MG63 (cell line): ENCODE results near the gene ARPC2. TPM values are rescaled to one million over a fixed set of nuclear protein-coding genes. Genes with fewer than 3 reads are reported as not detected.
A peak's percentile ranks its signal among the peaks of the same experiment; 100 is the strongest.

Experiments
- DNase-seq: peaks from one replicate; pipeline ENCODE4 v3.0.0-alpha.2; 2020
- H3K27me3 ChIP-seq: fragments of 250-450 bp; sonication (Bioruptor Pico); 2 replicates; pipeline ENCODE4 v1.5.1; 2020; ENCODE audit warnings: mild to moderate bottlenecking, moderate library complexity
- H3K36me3 ChIP-seq: fragments of 250-450 bp; sonication (Bioruptor Pico); 2 replicates; pipeline ENCODE4 v1.5.1; 2020; ENCODE audit warnings: mild to moderate bottlenecking, moderate library complexity
- H3K4me3 ChIP-seq: fragments of 250-450 bp; sonication (Bioruptor Pico); 2 replicates; pipeline ENCODE4 v1.5.1; 2020; ENCODE audit warnings: mild to moderate bottlenecking, moderate library complexity
- H3K9me3 ChIP-seq: fragments of 250-450 bp; sonication (Bioruptor Pico); 2 replicates; pipeline ENCODE4 v1.5.1; 2020; ENCODE audit warnings: mild to moderate bottlenecking, moderate library complexity
- total RNA-seq: library from RNA; depleted of rRNA; stranded (reverse); fragments of >200 nt; shearing (Covaris generic); gene quantifications from 2 replicates; pipeline ENCODE4 v1.2.3, GENCODE V29; 2014; ENCODE audit warnings: low replicate concordance

The ARPC2 gene
- total RNA-seq, 1 experiment from 2014 or later, result 505 TPM

DNA sequence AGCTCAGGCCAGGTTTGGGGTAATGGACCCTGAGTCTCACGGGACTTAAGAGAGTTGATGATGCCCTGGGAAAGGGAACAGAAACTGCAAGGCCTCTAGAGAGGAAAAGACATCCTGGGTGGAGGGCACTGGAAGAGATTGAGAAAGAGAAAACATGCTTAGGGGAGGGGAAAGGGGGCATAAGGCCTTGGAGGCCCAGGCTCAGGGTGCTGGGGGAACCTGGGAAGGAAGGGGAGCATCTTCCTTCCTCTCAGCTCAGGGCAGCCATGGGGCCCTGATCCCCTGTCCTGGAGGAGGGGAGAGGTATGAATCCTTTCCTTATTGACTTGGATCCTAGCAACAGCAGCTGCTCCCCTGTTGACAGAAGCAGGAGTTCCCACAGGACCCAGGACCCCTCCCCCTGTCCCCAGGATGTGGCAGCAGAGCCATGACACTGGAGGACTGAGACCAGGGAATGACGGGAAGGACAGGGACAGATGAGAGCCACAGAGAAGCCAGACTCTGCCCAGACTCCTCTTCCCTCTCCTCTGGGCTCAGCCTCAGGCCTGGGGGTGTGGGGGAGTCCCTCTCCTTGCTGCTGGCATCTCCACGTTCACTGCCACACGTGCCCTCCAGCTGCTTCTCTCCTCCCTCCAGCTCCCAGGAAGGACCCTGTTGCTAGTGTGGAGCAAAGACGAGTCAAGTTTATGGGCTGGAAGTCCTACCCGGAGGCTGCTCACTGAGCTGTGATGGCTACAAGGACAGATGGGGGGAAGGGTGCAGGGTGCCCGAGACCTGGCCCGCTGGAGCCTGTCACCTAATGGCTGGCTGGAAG, 44.6 kb downstream of the ARPC2 start:
- Histone ChIP-seq H3K4me3 (no peak overlapping the region), H3K27me3 (no peaks in the 10 kb centered on the region), H3K36me3 (peaks cover 19% of the 10 kb centered on the region), H3K9me3 (no peaks in the 10 kb centered on the region)
- DNase-seq, result no peak

- no peaks in the 10 kb centered on the region for H3K27me3 ChIP-seq
- DNase-seq, result no peak
- peaks cover 25% of the 10 kb centered on the region for H3K36me3 ChIP-seq
- no peaks in the 10 kb centered on the region for H3K9me3 ChIP-seq
- H3K4me3 ChIP-seq, result no peak overlapping the region
Measured at GRCh38 chr2:218262237-218262600, 45.2 kb downstream of the ARPC2 start.

DNA sequence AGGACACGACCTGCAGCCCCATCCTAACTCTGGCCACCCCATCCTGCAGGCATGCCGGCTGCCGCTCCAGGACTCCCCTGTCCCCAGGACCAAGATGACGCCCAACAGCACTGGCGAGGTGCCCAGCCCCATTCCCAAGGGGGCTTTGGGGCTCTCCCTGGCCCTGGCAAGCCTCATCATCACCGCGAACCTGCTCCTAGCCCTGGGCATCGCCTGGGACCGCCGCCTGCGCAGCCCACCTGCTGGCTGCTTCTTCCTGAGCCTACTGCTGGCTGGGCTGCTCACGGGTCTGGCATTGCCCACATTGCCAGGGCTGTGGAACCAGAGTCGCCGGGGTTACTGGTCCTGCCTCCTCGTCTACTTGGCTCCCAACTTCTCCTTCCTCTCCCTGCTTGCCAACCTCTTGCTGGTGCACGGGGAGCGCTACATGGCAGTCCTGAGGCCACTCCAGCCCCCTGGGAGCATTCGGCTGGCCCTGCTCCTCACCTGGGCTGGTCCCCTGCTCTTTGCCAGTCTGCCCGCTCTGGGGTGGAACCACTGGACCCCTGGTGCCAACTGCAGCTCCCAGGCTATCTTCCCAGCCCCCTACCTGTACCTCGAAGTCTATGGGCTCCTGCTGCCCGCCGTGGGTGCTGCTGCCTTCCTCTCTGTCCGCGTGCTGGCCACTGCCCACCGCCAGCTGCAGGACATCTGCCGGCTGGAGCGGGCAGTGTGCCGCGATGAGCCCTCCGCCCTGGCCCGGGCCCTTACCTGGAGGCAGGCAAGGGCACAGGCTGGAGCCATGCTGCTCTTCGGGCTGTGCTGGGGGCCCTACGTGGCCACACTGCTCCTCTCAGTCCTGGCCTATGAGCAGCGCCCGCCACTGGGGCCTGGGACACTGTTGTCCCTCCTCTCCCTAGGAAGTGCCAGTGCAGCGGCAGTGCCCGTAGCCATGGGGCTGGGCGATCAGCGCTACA, 45.9 kb downstream of the ARPC2 start:
- Histone ChIP-seq H3K27me3 (no peaks in the 10 kb centered on the region), H3K9me3 (no peaks in the 10 kb centered on the region), H3K36me3 (peaks cover 30% of the 10 kb centered on the region), H3K4me3 (no peak overlapping the region)
- DNase-seq, result no peak

DNA sequence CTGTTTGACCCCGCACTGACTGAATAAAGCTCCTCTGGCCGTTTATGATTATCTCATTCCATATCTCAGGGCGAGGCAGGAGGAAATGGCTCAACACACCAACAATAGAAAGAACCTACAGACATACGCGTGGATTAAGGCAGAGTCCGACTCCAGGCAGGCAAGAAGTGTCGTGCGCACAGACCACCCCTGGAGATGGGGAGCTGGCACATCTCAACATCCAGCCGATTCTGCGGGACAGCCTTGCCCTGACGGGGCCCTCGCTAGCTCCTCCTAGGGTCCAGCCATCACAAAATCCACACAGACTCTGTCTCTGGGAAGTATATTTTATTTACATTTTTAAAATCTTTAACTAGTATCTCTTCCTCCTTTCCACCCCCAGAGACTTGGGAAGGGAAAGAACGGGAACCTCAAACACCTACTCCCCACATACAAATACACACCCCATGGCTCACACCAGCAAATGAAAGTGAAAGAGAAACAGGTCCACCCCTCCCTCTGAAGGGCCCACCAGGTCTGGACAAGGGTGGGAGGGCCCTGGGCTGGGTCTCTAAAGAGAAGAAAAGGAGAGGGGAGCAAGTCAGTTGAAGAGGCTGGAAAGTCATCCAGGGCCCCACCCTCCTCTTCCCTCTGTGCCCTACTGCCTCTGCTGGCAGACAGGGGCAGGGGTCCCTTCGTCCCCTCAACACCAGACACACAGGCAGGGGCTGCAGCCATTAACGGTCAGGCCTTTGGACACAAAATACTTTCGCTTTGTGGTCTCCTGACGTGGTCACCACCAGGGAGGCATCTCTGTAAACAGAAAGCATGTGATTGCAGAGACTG, 47.0 kb downstream of the ARPC2 start:
- Histone ChIP-seq H3K9me3 (no peaks in the 10 kb centered on the region), H3K4me3 (no peak overlapping the region), H3K36me3 (peaks cover 37% of the 10 kb centered on the region), H3K27me3 (no peaks in the 10 kb centered on the region)
- no peak for DNase-seq

DNA sequence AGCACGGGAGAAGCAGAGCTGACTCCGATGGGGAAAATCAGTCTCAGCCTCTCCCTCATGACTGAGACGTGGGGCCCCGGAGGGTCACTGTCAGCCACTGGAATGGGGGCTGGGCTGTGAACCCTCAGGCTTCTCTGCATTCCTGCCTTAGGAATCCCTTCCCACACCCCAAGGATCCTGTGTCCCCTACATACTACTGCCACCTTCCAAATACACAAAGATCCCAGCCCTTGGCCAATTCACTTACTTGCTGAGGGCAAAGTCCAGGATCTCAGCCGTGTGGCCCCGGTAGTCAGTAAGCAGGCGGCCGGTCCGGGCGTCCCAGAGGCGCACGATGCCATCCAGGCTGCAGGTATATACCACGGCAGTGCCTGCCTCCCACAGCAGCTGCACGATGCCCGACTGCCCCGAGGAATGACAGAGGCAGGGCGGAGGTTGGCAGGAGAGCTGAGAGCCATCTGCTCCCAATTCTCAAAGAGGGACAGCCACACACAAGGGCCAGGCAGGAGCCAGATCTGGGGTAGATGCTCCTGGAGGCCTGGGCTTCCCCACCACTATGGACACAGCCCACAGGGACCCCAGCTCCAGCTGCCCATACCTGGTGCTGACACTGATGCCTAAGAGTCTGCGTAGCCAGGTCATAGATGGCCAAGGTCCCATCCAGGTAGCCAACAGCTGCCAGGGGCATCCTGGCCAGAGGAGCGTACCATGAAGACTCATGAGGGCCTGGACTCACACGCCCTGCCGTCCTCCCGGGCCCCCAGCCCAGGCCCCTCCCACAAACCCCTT, 48.0 kb downstream of the ARPC2 start:
- DNase-seq, result no peak
- Histone ChIP-seq H3K4me3 (no peak overlapping the region), H3K36me3 (peaks cover 39% of the 10 kb centered on the region), H3K27me3 (no peaks in the 10 kb centered on the region), H3K9me3 (no peaks in the 10 kb centered on the region)

- H3K27me3 ChIP-seq, result no peaks in the 10 kb centered on the region
- H3K36me3 ChIP-seq, result peaks cover 39% of the 10 kb centered on the region
- no peak for DNase-seq
- H3K9me3 ChIP-seq, result no peaks in the 10 kb centered on the region
- no peak overlapping the region for H3K4me3 ChIP-seq
Measured at GRCh38 chr2:218265626-218266025, 48.6 kb downstream of the ARPC2 start.

DNA sequence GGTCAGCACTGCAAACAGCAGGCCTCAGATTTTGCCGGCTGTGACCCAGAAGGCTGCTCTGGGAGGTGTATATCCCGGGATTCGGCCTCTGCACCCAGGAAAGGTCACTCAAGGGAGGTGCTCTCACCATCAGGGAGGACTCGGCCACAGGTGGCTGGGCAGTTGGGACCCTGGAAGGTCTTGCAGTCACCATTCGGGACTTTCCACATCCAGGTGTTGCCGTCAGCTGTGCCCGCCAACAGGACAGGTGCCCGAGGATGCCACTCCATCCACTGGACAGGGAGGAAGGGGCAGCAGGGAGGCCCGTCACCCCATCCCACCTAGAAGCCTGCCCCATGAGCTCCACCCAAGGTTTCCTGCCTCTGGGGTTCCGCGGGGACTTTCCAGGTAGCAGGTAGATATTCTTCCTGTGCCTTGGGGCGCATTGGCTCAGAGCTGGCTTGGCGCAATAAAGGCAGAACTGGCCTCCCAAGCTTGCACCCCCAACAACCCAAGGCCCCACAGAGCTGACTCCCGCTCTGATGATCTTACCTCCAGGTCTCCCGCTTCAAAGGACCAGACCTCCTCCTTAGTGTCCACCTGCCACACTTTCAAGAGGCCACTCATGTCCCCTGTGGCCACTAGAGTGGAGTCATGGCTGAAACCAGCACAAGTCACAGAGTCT, 49.5 kb downstream of the ARPC2 start:
- Histone ChIP-seq H3K4me3 (no peak overlapping the region), H3K36me3 (peaks cover 39% of the 10 kb centered on the region), H3K9me3 (no peaks in the 10 kb centered on the region), H3K27me3 (no peaks in the 10 kb centered on the region)
- no peak for DNase-seq

GRCh38 chr2:218267259-218267658, 50.3 kb downstream of the ARPC2 start:
- no peaks in the 10 kb centered on the region for H3K9me3 ChIP-seq
- no peak for DNase-seq

DNA sequence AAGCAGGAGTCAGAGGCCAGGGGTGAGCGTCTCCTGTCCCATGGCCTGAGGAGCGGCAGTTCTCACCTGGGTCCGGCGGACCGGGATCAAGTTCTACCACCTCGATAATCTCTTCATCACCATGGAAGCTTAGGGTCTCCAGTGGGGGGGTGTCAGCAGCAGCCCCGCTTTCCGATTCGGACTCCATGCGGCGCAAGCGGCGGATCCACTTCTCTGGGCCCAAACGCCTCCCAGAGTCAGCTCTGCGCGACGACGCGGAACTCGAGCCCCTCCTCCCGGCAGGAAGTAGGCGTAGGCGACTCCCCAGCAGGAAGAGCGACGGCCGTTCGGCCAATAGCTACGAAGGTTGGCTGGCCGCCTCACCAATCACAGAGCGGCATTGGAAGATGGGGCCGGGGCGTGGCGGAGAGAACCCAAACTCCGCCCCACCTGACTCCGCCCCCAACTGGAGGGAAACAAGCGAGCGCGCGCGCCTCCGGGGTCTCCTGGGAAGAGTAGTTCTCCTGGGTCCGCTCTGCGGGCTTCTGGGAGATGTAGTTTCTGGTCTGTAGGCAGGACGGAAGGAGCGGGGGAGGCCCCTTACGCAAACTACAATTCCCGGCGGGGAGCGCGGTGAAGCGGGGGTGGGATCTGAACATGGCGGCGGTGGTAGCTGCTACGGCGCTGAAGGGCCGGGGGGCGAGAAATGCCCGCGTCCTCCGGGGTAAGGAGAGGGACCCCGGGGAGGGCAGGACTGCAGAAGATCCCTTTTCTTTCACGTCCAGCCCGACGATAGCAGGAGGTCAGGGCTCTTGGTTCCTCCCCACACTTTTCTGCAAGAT, 53.1 kb downstream of the ARPC2 start, which contains the start of the genes AAMP and PNKD:
AAMP (minus strand) TSS at position 238 of the 821 bp plus-strand sequence; CDS start at position 187, 51 bp downstream.
PNKD (plus strand) TSS at position 620 of the 821 bp plus-strand sequence; CDS start at position 637, 17 bp downstream.
- Histone ChIP-seq H3K4me3 (peak within 1 kb of the TSS; percentile 72), H3K36me3 (peaks cover 56% of the 10 kb centered on the region), H3K27me3 (no peaks in the 10 kb centered on the region), H3K9me3 (no peaks in the 10 kb centered on the region)
- peak; percentile 98 for DNase-seq

More at GRCh38 chr2:218267259-218267658, 50.3 kb downstream of the ARPC2 start:
- peaks cover 46% of the 10 kb centered on the region for H3K36me3 ChIP-seq
- H3K27me3 ChIP-seq, result no peaks in the 10 kb centered on the region
- H3K4me3 ChIP-seq, result no peak overlapping the region

DNA sequence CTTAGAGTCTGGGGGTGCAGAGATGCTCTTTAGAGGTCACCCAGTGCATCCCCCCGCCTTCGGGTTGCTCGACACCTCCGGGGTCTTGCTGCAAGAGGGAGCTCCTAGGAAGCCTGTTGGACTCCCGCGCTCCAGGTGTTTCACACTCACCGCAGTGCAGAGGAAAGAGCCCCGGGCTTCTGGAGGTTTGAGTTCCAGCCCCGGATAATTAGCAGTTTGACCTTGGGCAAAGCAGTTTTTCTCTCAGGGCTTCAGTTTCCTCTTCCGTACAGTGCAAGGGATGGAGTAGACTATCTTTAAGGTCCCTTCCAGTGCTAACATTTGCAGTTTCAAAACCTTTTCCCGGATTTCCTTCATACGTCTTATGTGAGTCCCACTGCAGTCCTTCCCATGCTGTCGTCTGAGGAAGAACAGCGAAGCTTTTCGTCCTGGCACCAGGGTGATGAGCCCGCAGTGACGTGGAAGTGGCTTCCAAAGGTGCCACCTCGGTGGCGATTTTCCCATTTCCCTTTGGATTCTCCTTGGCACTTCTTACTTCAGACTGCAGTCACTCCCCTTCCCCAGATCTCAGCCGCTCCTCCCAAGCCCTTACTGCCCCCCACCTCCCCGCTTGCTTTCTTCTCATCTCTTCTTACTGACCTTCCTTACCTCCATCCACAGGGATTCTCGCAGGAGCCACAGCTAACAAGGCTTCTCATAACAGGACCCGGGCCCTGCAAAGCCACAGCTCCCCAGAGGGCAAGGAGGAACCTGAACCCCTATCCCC, 53.9 kb downstream of the ARPC2 start:
- Histone ChIP-seq H3K4me3 (peak overlapping the region; percentile 72), H3K27me3 (no peaks in the 10 kb centered on the region), H3K9me3 (no peaks in the 10 kb centered on the region), H3K36me3 (peaks cover 59% of the 10 kb centered on the region)
- no peak for DNase-seq

GRCh38 chr2:218271487-218271797, 54.5 kb downstream of the ARPC2 start:
- peaks cover 55% of the 10 kb centered on the region for H3K36me3 ChIP-seq
- H3K27me3 ChIP-seq, result no peaks in the 10 kb centered on the region
- no peaks in the 10 kb centered on the region for H3K9me3 ChIP-seq
- H3K4me3 ChIP-seq, result peak overlapping the region; percentile 72
- no peak for DNase-seq

- no peak overlapping the region; the same call in 1 of the 2 replicates for H3K4me3 ChIP-seq
- DNase-seq, result no peak
- peaks cover 53% of the 10 kb centered on the region for H3K36me3 ChIP-seq
- H3K9me3 ChIP-seq, result no peaks in the 10 kb centered on the region
- no peaks in the 10 kb centered on the region for H3K27me3 ChIP-seq
Measured at GRCh38 chr2:218271865-218272530, 55.0 kb downstream of the ARPC2 start.

DNA sequence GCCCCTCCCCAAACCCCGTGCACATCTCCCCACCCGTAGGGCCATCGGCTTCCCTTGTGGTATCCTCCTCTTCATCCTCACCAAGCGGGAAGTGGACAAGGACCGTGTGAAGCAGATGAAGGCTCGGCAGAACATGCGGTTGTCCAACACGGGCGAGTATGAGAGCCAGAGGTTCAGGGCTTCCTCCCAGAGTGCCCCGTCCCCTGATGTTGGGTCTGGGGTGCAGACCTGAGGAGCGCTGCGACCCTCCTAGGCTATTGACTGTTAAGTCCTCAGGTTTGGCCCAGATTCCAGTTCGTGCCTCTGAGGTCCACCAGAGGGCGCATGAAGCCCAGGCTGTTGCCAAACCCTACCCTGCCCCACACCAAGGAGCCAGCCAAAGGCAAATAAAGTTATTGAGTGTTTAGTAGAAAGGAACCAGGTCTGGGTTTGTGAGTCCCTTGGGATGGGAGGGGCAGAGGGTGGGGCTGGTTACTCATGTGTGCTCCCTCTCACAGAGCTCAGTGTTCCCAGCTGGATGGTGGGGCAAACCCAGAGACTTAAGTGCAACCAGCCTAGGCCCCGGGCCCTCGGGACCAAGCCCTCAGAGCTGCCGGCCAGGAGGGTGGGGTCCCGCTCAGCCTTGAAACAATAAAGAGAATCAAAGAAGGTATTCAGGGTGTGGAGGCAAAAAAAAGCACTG, 55.7 kb downstream of the ARPC2 start:
- peak; percentile 95 for DNase-seq
- no peak overlapping the region for H3K4me3 ChIP-seq
- H3K36me3 ChIP-seq, result peaks cover 53% of the 10 kb centered on the region
- H3K9me3 ChIP-seq, result no peaks in the 10 kb centered on the region
- no peaks in the 10 kb centered on the region for H3K27me3 ChIP-seq
